HEK293T (cell line): Measurements from ENCODE around the gene HOXB6.

ENCODE experiments used
- CTCF ChIA-PET: fragments of 350-600 bp; formaldehyde crosslinking; extraction: SDS; loops from one replicate; lab custom pipeline; 2021; ENCODE audit warnings: antibody characterized with exemption, inconsistent platforms; lab: Yijun Ruan, JAX
- POLR2A ChIA-PET: fragments of 350-600 bp; formaldehyde crosslinking; extraction: SDS; loops from one replicate; lab custom pipeline; 2020; ENCODE audit warnings: antibody characterized with exemption, inconsistent platforms; lab: Yijun Ruan, JAX
- DNase-seq: peaks from one replicate; pipeline ENCODE4 v3.0.0; 2012; ENCODE audit warnings: mixed read lengths; ENCODE audit errors: extremely low spot score
- ARNT ChIP-seq: fragments of 450-650 bp; IDR thresholded peaks from 2 replicates; pipeline ENCODE4 v1.6.1; 2017; ENCODE audit warnings: mild to moderate bottlenecking
- BHLHE40 ChIP-seq: fragments of 450-650 bp; IDR thresholded peaks from 2 replicates; pipeline ENCODE4 v1.6.1; 2016; ENCODE audit warnings: mild to moderate bottlenecking, moderate library complexity, borderline replicate concordance
- CTBP1 ChIP-seq: fragments of 450-650 bp; IDR thresholded peaks from 2 replicates; pipeline ENCODE4 v1.6.1; 2016; ENCODE audit warnings: borderline replicate concordance
- ELF4 ChIP-seq: fragments of 450-650 bp; IDR thresholded peaks from 2 replicates; pipeline ENCODE4 v1.6.1; 2017; ENCODE audit warnings: antibody characterized with exemption
- FOXA1 ChIP-seq: fragments of 450-650 bp; IDR thresholded peaks from 2 replicates; pipeline ENCODE4 v1.6.1; 2016; ENCODE audit warnings: mild to moderate bottlenecking
- FOXK2 ChIP-seq: fragments of 450-650 bp; IDR thresholded peaks from 2 replicates; pipeline ENCODE4 v1.6.1; 2016; ENCODE audit warnings: mild to moderate bottlenecking
- FOXM1 ChIP-seq: fragments of 450-650 bp; IDR thresholded peaks from 2 replicates; pipeline ENCODE4 v1.6.1; 2017; ENCODE audit warnings: mild to moderate bottlenecking, borderline replicate concordance
- HDGF ChIP-seq: fragments of 450-650 bp; IDR thresholded peaks from 2 replicates; pipeline ENCODE4 v1.6.1; 2017; ENCODE audit warnings: antibody characterized with exemption, borderline replicate concordance
- L3MBTL2 ChIP-seq: fragments of 450-650 bp; conservative IDR thresholded peaks from 2 replicates; pipeline ENCODE4 v1.6.1; 2016; ENCODE audit warnings: mild to moderate bottlenecking
- LEF1 ChIP-seq: fragments of 450-650 bp; IDR thresholded peaks from 2 replicates; pipeline ENCODE4 v1.6.1; 2017; ENCODE audit warnings: mild to moderate bottlenecking, borderline replicate concordance
- NFRKB ChIP-seq: fragments of 450-650 bp; IDR thresholded peaks from 2 replicates; pipeline ENCODE4 v1.6.1; 2016; ENCODE audit warnings: mild to moderate bottlenecking, moderate library complexity
- SP1 ChIP-seq: fragments of 450-650 bp; IDR thresholded peaks from 2 replicates; pipeline ENCODE4 v1.6.1; 2017
- SUZ12 ChIP-seq: fragments of 450-650 bp; IDR thresholded peaks from 2 replicates; pipeline ENCODE4 v1.6.1; 2016; ENCODE audit warnings: mild to moderate bottlenecking
- TARDBP ChIP-seq: fragments of 450-650 bp; IDR thresholded peaks from 2 replicates; pipeline ENCODE4 v1.6.1; 2016
- ZNF384 ChIP-seq: fragments of 450-650 bp; IDR thresholded peaks from 2 replicates; pipeline ENCODE4 v1.6.1; 2016
- TF ChIP-seq, protein P1 (sequence below): fragments of 450-650 bp; IDR thresholded peaks from 2 replicates; pipeline ENCODE4 v1.6.1; 2016

The HOXB6 gene

DNA sequence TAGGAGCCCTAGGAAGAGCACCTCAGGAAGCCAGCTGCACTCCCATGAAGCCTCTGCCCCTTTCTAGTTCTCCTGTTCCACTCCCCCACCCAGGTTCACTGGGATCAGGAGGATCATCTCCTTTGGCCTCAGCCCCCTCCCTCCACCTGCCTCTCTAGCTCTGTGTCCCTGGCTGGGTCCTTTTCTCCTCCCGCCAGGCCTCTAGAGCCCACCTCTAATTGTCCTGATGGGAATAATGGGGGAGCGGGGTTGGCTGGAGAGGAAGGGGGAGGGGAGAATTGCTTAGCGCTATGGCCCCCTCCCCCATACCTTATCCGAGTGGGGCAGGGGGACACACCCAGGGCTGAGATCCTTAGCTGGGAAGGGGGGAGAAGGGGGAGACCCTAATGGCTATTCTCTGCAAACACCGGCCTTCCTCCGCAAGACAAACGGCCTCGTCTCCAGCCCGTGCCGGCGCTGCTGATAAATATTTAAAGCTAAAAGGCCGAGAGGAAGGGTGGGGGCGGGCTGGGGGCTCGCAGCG is 5.0 kb upstream of the HOXB6 start:
- ChIA-PET CTCF (interaction anchor here (0.6 to 0.7 kb wide), 4 partner anchors 17 to 348 kb away, joined by 3 to 4 read pairs (median 3); partner anchors contain the start of gene HOXB5), POLR2A (interaction anchor here (0.9 to 2.9 kb wide), 9 partner anchors 9 to 106 kb away, joined by 3 to 23 read pairs (median 7); partner anchors contain the start of genes HOXB3 and HOXB9)
- DNase-seq = no peak

DNA sequence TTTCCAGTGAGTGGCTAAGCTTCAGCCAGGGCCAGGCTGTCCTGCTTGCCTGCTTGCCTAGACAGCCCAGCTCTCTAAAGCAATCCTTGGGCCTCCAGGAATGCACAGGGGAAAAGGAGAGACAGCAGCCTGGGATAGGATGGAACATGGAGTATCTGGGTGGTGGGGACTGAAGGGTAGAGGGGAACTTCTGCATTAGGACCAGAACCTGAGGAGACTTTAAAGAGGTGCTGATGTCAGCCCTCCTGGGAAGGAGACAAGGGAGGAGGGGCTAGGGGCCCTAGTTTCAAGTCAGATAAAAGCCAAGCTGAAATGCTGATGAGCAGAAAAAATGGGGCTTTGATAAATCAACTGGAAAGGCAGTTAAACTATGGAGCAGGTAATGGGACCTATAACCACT is 4.2 kb upstream of the HOXB6 start:
- no peak for DNase-seq
- no peak for TF ChIP-seq SP1
- no peak for TF ChIP-seq FOXA1
- no peak for TF ChIP-seq ARNT
- no peak for TF ChIP-seq FOXM1
- no peak for TF ChIP-seq SUZ12
- TF ChIP-seq BHLHE40 = no peak
- no peak for TF ChIP-seq CTBP1
- no peak for TF ChIP-seq LEF1
- TF ChIP-seq NFRKB = no peak
- TF ChIP-seq FOXK2 = no peak
- ChIA-PET POLR2A (interaction anchor here (0.9 to 2.9 kb wide), 9 partner anchors 8 to 105 kb away, joined by 3 to 23 read pairs (median 7); partner anchors contain the start of genes HOXB3 and HOXB9), CTCF (interaction anchor here (0.6 to 1.4 kb wide), 2 partner anchors 108 to 245 kb away, joined by 3 read pairs; no protein-coding TSS in a partner anchor)

More for the DNA sequence above, 5.0 kb upstream of the HOXB6 start:
- TF ChIP-seq FOXM1 (no peak), CTBP1 (no peak), SUZ12 (no peak), NFRKB (no peak), TARDBP (no peak), BHLHE40 (no peak), SP1 (no peak), ZNF384 (no peak), FOXK2 (no peak), HDGF (no peak), ELF4 (no peak), FOXA1 (no peak), ARNT (no peak), LEF1 (no peak), L3MBTL2 (no peak)
- TF ChIP-seq, protein P1, sequence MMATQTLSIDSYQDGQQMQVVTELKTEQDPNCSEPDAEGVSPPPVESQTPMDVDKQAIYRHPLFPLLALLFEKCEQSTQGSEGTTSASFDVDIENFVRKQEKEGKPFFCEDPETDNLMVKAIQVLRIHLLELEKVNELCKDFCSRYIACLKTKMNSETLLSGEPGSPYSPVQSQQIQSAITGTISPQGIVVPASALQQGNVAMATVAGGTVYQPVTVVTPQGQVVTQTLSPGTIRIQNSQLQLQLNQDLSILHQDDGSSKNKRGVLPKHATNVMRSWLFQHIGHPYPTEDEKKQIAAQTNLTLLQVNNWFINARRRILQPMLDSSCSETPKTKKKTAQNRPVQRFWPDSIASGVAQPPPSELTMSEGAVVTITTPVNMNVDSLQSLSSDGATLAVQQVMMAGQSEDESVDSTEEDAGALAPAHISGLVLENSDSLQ = no peak

DNA sequence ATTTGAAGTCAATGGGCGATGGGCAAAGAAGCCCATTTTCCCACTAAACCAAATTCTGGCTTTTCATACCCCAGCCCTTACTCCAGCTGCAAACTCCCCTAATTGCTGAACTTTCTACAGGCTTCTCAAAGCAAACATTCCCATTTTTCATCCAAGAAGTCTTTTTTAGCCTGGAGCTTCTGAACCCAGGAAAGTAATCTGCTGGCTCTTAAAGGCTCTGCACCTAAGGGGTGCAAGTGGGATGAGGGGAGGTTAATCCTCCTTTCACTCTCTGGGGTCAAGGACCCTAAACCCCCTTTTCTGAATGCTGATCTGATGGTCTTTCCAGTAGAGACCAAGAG is 3.7 kb upstream of the HOXB6 start:
- DNase-seq = no peak
- CTCF ChIA-PET = interaction anchor here (0.8 to 1.4 kb wide), 2 partner anchors 10 to 107 kb away, joined by 3 to 4 read pairs; no protein-coding TSS in a partner anchor
- POLR2A ChIA-PET = interaction anchor here (1.0 to 2.9 kb wide), 5 partner anchors 10 to 20 kb away, joined by 4 to 23 read pairs (median 7); partner anchors contain the start of genes HOXB3 and HOXB9
- TF ChIP-seq ZNF384 (no peak), TARDBP (no peak), NFRKB (no peak), FOXK2 (no peak)

DNA sequence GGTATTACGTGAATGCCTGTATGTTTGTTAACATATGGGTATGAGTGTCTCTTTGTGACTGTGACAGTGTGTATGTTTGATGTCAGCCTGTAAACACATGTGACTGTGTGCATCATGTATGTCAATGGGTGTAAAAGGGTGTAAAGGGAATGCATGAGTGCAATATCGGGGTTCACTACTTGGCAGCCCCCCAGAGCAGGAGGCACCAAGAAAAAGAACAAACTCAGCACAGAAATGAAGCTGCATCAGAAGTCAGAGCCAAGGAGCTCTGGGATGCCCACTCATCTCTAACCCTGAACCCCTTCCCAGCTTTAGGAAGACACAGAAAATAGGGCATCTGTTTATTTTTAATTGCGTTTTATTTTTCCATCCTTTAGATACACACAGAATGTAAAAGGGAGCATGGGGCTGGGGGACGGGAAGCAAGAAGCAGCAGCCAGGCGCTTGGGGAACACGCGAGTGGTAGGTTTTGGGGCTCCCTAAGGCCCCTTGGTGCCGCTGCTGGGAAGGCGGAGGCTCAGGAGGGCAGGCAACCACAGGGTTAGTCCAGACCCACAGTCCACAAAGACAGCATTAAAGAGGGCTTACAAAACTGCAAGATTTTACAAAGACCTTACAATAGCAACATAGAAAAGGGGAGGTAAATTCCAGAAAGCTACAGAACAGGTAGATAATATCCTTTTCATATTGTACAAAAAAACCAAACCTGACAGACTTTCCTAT is 2.3 kb upstream of the HOXB6 start:
- DNase-seq = no peak
- no peak for TF ChIP-seq L3MBTL2
- no peak for TF ChIP-seq FOXM1
- no peak for TF ChIP-seq SP1
- TF ChIP-seq CTBP1 = no peak
- TF ChIP-seq, protein P1 = no peak
- TF ChIP-seq ZNF384 = no peak
- TF ChIP-seq BHLHE40 = no peak
- TF ChIP-seq NFRKB = no peak
- TF ChIP-seq HDGF = no peak
- no peak for TF ChIP-seq TARDBP
- TF ChIP-seq LEF1 = no peak
- TF ChIP-seq ARNT = no peak
- TF ChIP-seq SUZ12 = no peak
- no peak for TF ChIP-seq FOXK2
- TF ChIP-seq ELF4 = no peak
- ChIA-PET CTCF (interaction anchor here (0.6 to 0.8 kb wide), 2 partner anchors 30 to 517 kb away, joined by 3 to 4 read pairs; no protein-coding TSS in a partner anchor), POLR2A (no interaction called here)

DNA sequence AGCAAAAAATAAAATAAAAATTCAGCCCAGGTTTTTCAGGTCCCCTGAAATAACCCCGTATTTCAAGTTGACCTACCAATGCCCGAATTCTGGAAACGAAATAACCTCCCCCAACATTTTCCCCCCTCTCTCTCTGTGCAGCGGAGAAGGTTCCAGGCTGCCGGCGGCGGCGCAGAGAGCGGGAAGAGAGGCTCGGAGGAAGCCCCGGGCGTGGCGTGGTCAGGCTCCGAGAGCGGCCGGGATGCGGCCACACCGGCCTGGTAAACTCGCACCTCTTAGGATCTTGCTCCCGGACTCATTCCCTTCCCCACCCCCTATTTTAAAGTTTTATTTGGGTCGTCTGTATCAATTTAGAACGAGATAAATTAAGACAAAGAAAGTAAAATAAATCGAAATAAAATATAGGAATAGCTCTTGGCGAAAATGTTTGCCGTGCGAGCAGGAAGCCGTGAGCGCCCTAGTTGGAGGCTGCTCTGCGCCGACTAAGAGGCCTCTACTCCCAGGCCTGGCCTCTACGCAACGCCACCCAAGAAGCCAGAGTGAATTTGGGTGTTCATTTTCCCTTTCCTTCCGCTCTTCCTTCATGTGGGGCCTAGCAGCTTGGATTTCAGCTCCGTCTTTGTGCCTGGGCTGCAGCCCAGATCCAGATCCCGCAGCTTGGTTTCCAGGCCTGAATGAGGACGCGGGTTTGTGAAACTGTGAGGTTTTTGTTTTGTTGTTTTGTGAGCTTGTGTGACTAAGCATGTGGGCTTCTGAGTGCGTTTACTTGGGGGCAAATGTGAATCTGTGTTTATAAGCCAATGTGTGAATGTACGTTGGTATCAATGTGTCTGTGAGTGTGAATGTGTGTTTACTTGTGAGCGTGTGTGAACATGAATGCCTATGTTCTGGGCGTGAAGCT is 1.5 kb upstream of the HOXB6 start:
- TF ChIP-seq, protein P1 = no peak
- TF ChIP-seq L3MBTL2 = no peak
- no peak for TF ChIP-seq ZNF384
- no peak for TF ChIP-seq HDGF
- no peak for TF ChIP-seq ELF4
- TF ChIP-seq FOXK2 = no peak
- TF ChIP-seq TARDBP = no peak
- no peak for TF ChIP-seq BHLHE40
- TF ChIP-seq LEF1 = no peak
- no peak for TF ChIP-seq FOXA1
- TF ChIP-seq SP1 = no peak
- TF ChIP-seq FOXM1 = no peak
- TF ChIP-seq ARNT = no peak
- no peak for TF ChIP-seq CTBP1
- no peak for TF ChIP-seq NFRKB
- no peak for TF ChIP-seq SUZ12
- ChIA-PET POLR2A (interaction anchor here (0.7 to 1.2 kb wide), 2 partner anchors 10 to 384 kb away, joined by 3 read pairs; no protein-coding TSS in a partner anchor), CTCF (interaction anchor here (0.6 to 0.8 kb wide), 2 partner anchors 31 to 516 kb away, joined by 3 to 4 read pairs; no protein-coding TSS in a partner anchor)
- no peak for DNase-seq
